AG04450 (cell line): ENCODE measurements around the gene TMEM120A. TPM values are rescaled to one million over a fixed set of nuclear protein-coding genes. Genes with fewer than 3 reads are reported as not detected.

Source experiments
- CTCF ChIA-PET: fragments of 300-600, 350-600 bp; formaldehyde crosslinking; extraction: SDS; loops from one replicate; lab custom pipeline; 2022; ENCODE audit warnings: antibody characterized with exemption, inconsistent platforms; lab: Charles Lee
- POLR2A ChIA-PET: fragments of 350-600 bp; formaldehyde crosslinking; extraction: SDS; loops from one replicate; lab custom pipeline; 2021; ENCODE audit warnings: antibody characterized with exemption, inconsistent platforms; lab: Yijun Ruan, JAX
- DNase-seq: peaks from one replicate; pipeline ENCODE4 v3.0.0-alpha.2; 2011; ENCODE audit warnings: low read depth, low spot score
- H3K27ac ChIP-seq: one replicate; pipeline ENCODE4 v1.5.1; 2012; ENCODE audit warnings: low read depth, low read length, control low read depth
- H3K27me3 ChIP-seq: one replicate; pipeline ENCODE4 v1.6.0; 2012; ENCODE audit warnings: low read length; ENCODE audit not compliant: control insufficient read depth, insufficient read depth
- H3K4me3 ChIP-seq: 2 replicates; pipeline ENCODE4 v1.5.1; 2011; ENCODE audit warnings: mild to moderate bottlenecking, low read depth, low read length, control low read depth
- H3K9me3 ChIP-seq: 2 replicates; pipeline ENCODE4 v1.5.1; 2012; ENCODE audit warnings: low read length; ENCODE audit not compliant: control insufficient read depth, insufficient read depth
- CTCF ChIP-seq: IDR thresholded peaks from 2 replicates; pipeline ENCODE4 v1.5.1; 2011; ENCODE audit warnings: low read depth, low read length, control low read depth, inconsistent platforms
- polyA plus RNA-seq: library from polyadenylated mRNA; depleted of rRNA; stranded (reverse); fragments of >200 nt; gene quantifications from 2 replicates; pipeline ENCODE4 v1.2.3, GENCODE V29; 2011; rRNA removed
- small RNA-seq: library from RNA; depleted of rRNA; stranded (forward); fragments of <200 nt; gene quantifications from one replicate; pipeline ENCODE3, GENCODE V24; 2012; ENCODE audit warnings: low read depth; ENCODE audit not compliant: insufficient read length

Gene TMEM120A
- polyA plus RNA-seq, 1 experiment: 46.3 TPM

GRCh38 chr7:75944507-75944906 lies 49.9 kb downstream of the TMEM120A start:
- CTCF ChIA-PET: no interaction called here
- Histone ChIP-seq H3K9me3 (peaks cover 3% of the 10 kb centered on the region; the same call in 1 of the 2 replicates), H3K27ac (no peak overlapping the region), H3K27me3 (no peaks in the 10 kb centered on the region), H3K4me3 (no peak overlapping the region)
- POLR2A ChIA-PET: no interaction called here
- TF ChIP-seq CTCF: no peak
- no peak for DNase-seq

- ChIA-PET POLR2A (no interaction called here), CTCF (no interaction called here)
- TF ChIP-seq CTCF: no peak
- Histone ChIP-seq H3K9me3 (peaks cover 3% of the 10 kb centered on the region; the same call in 1 of the 2 replicates), H3K27ac (no peak overlapping the region), H3K27me3 (no peaks in the 10 kb centered on the region), H3K4me3 (no peak overlapping the region)
- DNase-seq: no peak
Observed at GRCh38 chr7:75943864-75944263, 50.5 kb downstream of the TMEM120A start.

- no peak for DNase-seq
- POLR2A ChIA-PET: interaction anchor here (1.6 kb wide), 1 partner anchor 24 kb away, joined by 11 read pairs; the partner anchor contains the start of gene POR
- no peak overlapping the region for H3K27ac ChIP-seq
- no peaks in the 10 kb centered on the region for H3K27me3 ChIP-seq
- H3K4me3 ChIP-seq: no peak overlapping the region
- no peak for TF ChIP-seq CTCF
- CTCF ChIA-PET: no interaction called here
- peaks cover 13% of the 10 kb centered on the region for H3K9me3 ChIP-seq
Observed at GRCh38 chr7:75938921-75939320, 55.5 kb downstream of the TMEM120A start.

- peak; percentile 75 for DNase-seq
- Histone ChIP-seq H3K9me3 (peaks cover 19% of the 10 kb centered on the region), H3K27ac (peak overlapping the region; percentile 78), H3K27me3 (no peaks in the 10 kb centered on the region), H3K4me3 (no peak overlapping the region)
- CTCF ChIA-PET: interaction anchor here (0.9 kb wide), 1 partner anchor 82 kb away, joined by 4 read pairs; no protein-coding TSS in a partner anchor
- POLR2A ChIA-PET: interaction anchor here (0.7 to 1.6 kb wide), 4 partner anchors 24 to 72 kb away, joined by 3 to 11 read pairs (median 3); partner anchors contain the start of gene POR
- TF ChIP-seq CTCF: no peak
Observed at GRCh38 chr7:75937958-75938786, 56.2 kb downstream of the TMEM120A start.

Small RNA genes lying within 50 kb of the gene (small RNA-seq; reads per million reads assigned to genes)
- gene SNORA14A: not detected

Other genes with a start within 250 kb of the TMEM120A start
- not detected in 2 replicates for gene CCL26, start 222.4 kb downstream of the TMEM120A start, polyA plus RNA-seq
- not detected in 2 replicates for gene CCL24, start 180.8 kb downstream of the TMEM120A start, polyA plus RNA-seq
- 34.9 and 50.0 TPM in 2 replicates for gene RHBDD2, start 115.6 kb downstream of the TMEM120A start, polyA plus RNA-seq
- 39.0 and 46.5 TPM in 2 replicates for gene POR, start 79.4 kb downstream of the TMEM120A start, polyA plus RNA-seq
- 67.5 and 77.0 TPM in 2 replicates for gene STYXL1, start 53.4 kb upstream of the TMEM120A start, polyA plus RNA-seq
- 116 and 160 TPM in 2 replicates for gene MDH2, start 53.5 kb upstream of the TMEM120A start, polyA plus RNA-seq
- 1.5 and 2.0 TPM in 2 replicates for gene SRRM3, start 207.3 kb upstream of the TMEM120A start, polyA plus RNA-seq